RWPE2 (cell line): ENCODE data around the gene SF1.
A peak's percentile ranks its signal among the peaks of the same experiment; 100 is the strongest.

Source experiments
- ATAC-seq: fragments of 200-7000 bp; cut with Tn5 transposase; 3 replicates; pipeline ENCODE4 v1.9.1; 2021; ENCODE audit warnings: low read depth
- DNase-seq: peaks from one replicate; pipeline ENCODE4 v3.0.0-alpha.2; 2020; ENCODE audit warnings: low spot score
- H3K27ac ChIP-seq: fragments of 450-650 bp; 2 replicates; pipeline ENCODE4 v1.5.1; 2017; ENCODE audit warnings: mild to moderate bottlenecking; ENCODE audit not compliant: poor library complexity, severe bottlenecking
- H3K27me3 ChIP-seq: fragments of 250-450 bp; sonication (Bioruptor Pico); 2 replicates; pipeline ENCODE4 v1.5.1; 2021; ENCODE audit warnings: mild to moderate bottlenecking, moderate library complexity; ENCODE audit not compliant: insufficient read depth, poor library complexity, severe bottlenecking
- H3K36me3 ChIP-seq: fragments of 250-450 bp; sonication (Bioruptor Pico); 2 replicates; pipeline ENCODE4 v1.5.1; 2020; ENCODE audit warnings: low read depth, mild to moderate bottlenecking, moderate library complexity
- H3K4me1 ChIP-seq: fragments of 250-450 bp; sonication (Bioruptor Pico); 2 replicates; pipeline ENCODE4 v1.5.1; 2021; ENCODE audit warnings: mild to moderate bottlenecking, moderate library complexity; ENCODE audit not compliant: insufficient read depth, poor library complexity, severe bottlenecking
- H3K4me3 ChIP-seq: fragments of 250-450 bp; sonication (Bioruptor Pico); 2 replicates; pipeline ENCODE4 v1.5.1; 2021; ENCODE audit warnings: mild to moderate bottlenecking, moderate library complexity; ENCODE audit not compliant: severe bottlenecking
- H3K9me3 ChIP-seq: fragments of 250-450 bp; sonication (Bioruptor Pico); 2 replicates; pipeline ENCODE4 v1.5.1; 2021; ENCODE audit warnings: mild to moderate bottlenecking, moderate library complexity; ENCODE audit not compliant: severe bottlenecking
- CTCF ChIP-seq: fragments of 450-650 bp; IDR thresholded peaks from one replicate; pipeline ENCODE4 v1.5.1; 2017; ENCODE audit warnings: mild to moderate bottlenecking, moderate library complexity; ENCODE audit not compliant: poor library complexity, severe bottlenecking

SF1 gene

DNA sequence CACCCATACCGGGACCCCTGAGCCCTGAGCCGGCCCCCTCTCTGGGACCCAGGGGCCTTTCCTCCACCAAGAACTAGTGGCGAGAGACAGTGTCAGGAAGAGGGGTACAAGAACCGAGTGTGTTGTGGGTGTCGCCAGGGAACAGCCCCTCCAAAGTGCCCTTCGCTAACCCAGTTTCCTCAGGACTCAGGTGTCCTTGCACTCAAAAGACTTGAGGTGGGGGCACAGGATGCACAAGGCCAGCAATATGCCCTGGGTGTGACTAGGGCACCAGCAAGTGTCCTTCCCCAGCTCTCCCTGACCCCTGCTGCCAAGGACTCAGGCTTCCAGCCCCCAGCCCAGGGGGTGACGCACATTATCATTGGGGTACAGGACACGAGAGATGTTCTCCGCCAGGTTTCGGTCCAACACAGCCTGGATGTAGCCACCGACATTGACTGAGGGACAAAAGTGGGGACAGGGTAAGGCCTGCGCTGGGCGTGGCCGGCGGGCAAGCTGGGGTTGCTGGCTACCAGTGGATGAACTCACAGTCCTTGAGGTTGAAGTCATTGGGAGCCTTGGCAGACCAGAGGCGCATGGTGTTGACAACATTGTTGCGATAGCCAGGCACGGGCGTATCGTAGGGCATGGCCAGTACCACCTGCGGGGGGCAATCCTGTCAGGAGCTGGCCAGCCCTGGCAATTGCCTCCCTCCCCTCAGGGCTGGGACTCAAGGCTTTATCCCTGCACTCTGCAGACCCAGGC, 23.3 kb downstream of the SF1 start:
- TF ChIP-seq CTCF: no peak
- no peaks in the 10 kb centered on the region for H3K9me3 ChIP-seq
- no peaks in the 10 kb centered on the region for H3K27me3 ChIP-seq
- H3K27ac ChIP-seq: no peak overlapping the region
- no peak overlapping the region for H3K4me3 ChIP-seq
- peak; percentile 53 for DNase-seq
- H3K36me3 ChIP-seq: no peaks in the 10 kb centered on the region
- no peak for ATAC-seq
- no peaks in the 10 kb centered on the region for H3K4me1 ChIP-seq

- no peak for TF ChIP-seq CTCF
- Histone ChIP-seq H3K36me3 (no peaks in the 10 kb centered on the region), H3K4me3 (no peak overlapping the region), H3K27ac (no peak overlapping the region), H3K27me3 (no peaks in the 10 kb centered on the region), H3K9me3 (no peaks in the 10 kb centered on the region), H3K4me1 (no peaks in the 10 kb centered on the region)
- peak; percentile 57 for DNase-seq
- no peak for ATAC-seq
Observed at GRCh38 chr11:64754124-64754918, 24.0 kb downstream of the SF1 start.

GRCh38 chr11:64753380-64754123, 24.8 kb downstream of the SF1 start:
- ATAC-seq: no peak
- TF ChIP-seq CTCF: no peak

GRCh38 chr11:64753019-64753379, 25.3 kb downstream of the SF1 start:
- H3K27ac ChIP-seq: no peak overlapping the region
- no peak for ATAC-seq
- no peaks in the 10 kb centered on the region for H3K27me3 ChIP-seq
- TF ChIP-seq CTCF: no peak
- DNase-seq: peak; percentile 52
- H3K4me3 ChIP-seq: no peak overlapping the region
- peaks cover 4% of the 10 kb centered on the region for H3K4me1 ChIP-seq
- H3K9me3 ChIP-seq: no peaks in the 10 kb centered on the region
- H3K36me3 ChIP-seq: no peaks in the 10 kb centered on the region

More at GRCh38 chr11:64753380-64754123, 24.8 kb downstream of the SF1 start:
- Histone ChIP-seq H3K9me3 (no peaks in the 10 kb centered on the region), H3K27me3 (no peaks in the 10 kb centered on the region), H3K4me1 (peaks cover 4% of the 10 kb centered on the region), H3K36me3 (no peaks in the 10 kb centered on the region), H3K4me3 (no peak overlapping the region), H3K27ac (no peak overlapping the region)
- peak; percentile 66 for DNase-seq
